HG02870 (cell line): ENCODE results near the gene STK32C.

ENCODE experiments used
- ATAC-seq: cut with Tn5 transposase; IDR thresholded peaks from one replicate; pipeline ENCODE4 v1.9.1; 2021; ENCODE audit warnings: mild to moderate bottlenecking, moderate library complexity; ENCODE audit not compliant: unreplicated experiment

The STK32C gene

DNA sequence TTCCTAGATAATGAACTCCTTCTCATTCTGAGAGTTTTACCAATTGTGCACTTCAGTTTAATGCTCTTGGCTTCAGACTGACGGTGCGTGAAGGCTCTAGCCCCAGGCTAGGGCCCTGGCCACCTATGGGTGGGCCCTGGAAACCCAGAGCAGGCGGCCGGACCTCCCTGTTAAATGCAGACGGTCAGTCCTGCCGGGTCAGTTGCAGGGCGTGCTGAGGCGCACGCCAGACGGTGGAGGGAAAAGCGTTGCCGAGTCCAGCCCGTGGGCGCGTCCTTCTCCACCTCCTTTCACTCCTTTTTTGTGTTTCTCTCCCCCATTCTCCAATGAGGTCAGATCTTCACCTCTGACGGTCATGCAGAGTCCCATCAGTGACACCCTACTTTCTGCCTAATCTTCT is 118.7 kb downstream of the STK32C start:
- ATAC-seq: no peak

DNA sequence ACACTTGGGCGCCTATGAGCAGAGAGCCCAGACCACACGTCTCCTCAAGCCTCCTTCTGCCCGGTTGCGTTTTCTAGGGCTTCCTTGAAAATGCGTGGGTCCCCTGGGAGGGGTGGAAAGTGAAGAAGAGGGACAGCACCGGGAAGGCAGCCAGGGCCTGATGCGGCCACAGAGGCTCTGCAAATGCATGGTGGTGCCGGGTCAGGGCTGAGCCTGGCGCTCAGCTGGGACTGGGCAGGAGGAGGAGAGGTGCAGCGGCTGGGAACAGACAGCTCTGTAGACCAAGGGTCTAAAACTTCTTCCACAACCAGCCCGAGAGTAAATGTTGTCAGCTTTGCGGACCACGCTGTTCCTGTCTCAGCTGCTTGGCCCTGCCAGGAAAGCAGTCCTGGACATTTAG is 119.4 kb downstream of the STK32C start:
- no peak for ATAC-seq

DNA sequence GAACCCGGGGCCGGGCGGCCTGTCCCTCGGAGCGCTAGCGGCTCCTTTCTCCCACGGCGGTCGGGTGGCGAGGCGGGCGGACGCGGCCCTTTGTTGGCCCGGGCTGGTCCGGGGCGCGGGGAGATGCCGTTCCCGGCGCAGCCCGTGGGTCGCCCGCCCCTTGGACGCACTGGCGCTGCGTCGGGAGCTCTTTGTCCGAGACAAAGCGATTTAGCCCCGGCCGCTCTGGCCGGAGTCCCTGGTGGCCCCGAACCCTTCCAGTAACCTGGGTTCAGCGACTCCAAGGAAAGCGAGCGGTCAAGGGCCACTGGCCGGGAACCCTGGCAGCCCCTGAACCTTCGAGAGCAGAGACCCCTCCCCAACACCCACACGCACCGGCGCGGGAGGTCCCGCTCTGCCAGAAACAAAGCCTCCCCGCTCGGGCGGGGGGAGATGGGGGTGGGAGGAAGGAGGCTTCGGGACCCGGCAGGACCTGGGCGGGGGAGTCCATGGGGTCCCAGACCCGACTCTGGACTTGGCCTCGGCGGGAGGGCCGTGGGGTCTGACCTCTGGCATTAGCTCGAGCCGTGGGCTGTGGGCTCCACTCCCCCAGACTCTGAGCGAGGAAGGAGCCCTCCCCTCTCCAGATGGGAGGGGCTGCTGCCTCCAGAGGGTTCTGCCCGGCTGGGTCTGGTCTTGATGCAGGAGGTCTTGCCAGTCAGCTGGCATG is 120.2 kb downstream of the STK32C start:
- ATAC-seq: no peak

DNA sequence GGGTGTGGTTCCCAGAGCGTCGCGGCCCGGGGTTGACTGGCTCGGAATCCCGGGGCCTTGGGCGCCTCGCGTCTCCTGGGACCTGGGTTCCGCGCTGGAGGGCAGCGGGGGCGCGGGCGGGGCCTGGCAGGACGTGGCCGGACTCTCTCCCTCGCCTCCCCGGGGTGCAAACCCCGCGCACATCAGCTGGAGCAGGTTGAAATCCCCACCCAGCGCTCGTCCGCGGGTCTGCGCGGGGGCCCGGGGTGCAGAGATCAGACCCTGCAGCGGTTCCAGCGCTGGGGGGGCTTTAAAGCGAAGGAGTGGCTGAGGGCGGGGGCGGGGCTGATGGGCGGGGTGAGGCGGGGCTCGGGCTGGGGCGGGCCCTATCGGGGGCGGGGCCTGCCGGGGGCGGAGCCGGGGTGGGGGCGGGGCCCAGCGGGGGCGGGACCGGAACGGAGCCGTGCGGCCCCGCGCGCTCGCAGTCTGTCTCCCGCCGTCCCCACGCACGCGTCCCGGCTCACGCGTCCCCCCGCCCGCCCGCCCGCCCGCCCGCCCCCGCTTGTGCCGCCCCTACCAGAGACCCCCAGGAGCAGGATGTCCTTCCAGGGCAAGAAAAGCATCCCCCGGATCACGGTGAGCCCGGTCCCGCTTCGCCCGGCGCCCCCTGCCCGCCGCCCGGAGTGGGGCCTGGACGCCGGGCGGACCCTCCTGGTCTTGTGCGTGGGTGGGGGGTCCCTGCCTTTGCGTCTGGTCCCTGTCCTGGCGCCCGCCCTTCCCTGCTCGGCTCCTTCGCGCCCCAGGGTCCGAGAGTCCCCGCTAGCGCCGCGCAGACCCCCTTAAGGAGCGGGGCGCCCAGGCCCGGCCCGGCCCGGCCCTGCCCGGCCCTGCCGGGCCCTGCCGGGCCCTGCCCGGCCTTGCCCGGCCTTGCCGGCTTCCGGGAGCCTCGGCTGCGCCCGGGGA is 121.0 kb downstream of the STK32C start, which contains the start of gene DPYSL4:
DPYSL4 (plus strand) TSS at position 461 of the 942 bp plus-strand sequence; CDS start at position 577, 116 bp downstream.
- no peak for ATAC-seq

DNA sequence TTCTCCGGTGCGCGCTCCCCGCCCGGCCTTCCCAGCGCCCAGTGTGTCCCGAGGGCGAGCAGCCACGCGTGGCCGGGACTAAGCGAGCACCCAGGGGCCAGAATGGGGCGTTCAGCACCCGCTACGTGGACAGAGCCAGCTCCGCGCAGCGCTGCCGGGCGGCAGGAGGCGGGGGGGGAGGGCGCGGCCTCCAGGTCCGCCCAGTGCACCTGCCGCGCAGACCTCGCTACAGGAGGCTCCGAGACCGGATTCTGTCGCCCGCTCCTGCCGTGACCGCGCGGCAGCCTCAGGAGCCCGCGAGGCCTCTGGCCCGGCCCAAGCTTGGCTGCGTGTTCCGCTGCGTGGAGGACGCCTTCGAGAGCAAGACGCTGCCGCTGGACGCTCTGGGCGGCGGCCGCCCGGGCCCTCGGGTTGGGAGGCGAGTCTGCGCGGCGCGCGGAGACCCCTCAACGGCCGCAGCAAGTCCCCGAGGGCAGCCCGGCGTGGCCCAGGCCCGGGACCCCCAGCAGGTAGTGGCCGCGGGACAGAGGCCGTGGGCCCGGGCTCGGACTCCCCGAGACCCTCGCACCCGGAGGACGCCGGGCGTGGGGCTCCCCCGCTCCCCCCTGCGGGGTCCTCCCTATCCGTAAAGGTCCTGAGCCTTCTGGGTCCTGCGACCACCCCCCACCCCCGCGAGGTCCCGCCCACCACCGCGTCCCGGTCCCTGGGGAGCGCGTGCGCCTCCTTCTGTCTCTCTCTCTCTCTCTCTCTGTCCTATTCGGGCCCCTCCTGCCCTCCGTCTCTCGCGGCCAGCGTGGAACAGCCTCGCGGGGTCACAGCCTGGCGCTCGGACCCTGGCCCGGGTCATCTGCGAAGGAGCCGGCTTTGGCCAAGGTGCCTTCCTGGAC is 121.9 kb downstream of the STK32C start:
- ATAC-seq: no peak

DNA sequence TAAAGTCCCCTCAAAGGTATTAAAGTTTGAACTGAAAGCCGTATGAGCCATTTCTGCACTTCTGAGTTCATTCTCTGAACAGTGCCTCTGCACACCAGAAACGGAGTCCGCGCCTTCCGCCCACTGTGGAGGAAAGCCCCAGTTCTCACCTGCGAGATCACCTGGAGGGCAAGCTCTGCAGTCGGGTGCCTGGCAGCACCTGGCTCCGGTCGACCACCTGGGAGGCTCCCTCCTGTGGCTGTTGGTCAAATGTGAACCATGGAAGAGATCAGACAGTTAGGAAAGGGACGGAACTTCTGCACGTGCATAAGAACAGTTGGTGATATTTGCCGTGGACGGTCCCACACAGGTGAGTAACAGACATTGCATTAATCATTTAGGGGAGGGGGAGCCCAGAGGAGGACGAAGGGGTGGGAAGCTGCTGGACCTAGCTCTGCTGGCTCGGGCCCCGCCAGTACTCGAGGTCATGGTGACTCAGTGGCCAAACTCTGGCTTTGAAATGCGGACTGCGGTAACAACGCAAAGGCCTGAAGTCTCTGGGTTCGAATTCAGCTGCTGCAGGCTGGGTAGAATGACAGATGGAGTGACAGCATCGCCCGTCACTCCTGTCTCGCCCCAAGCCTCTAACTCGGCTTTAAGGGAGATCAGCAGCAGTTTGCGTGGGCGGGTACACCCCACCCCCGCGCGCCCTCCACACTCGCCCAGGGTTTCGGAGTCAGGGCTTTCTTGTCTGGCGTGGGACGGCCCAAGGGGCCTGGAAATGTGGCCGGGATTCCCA is 122.7 kb downstream of the STK32C start:
- no peak for ATAC-seq

DNA sequence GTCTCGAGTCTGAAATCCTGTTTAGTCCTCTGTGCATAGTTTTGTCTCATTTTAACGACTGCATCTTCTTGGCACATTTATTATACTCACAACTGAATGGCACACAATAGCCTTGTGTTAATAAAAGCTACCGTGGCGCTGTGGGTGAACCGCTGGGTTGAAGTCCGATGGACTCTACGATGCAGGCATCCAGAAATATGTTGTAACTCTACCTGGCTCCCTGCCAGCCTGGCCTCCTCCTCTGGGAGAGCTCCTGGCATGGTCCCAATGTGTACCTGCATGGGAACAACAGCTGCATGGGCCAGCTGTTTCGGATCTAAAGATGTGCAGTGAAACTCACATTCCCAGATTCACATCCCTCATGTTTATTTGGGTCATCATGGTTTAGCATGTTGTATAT is 124.7 kb downstream of the STK32C start:
- ATAC-seq: no peak

DNA sequence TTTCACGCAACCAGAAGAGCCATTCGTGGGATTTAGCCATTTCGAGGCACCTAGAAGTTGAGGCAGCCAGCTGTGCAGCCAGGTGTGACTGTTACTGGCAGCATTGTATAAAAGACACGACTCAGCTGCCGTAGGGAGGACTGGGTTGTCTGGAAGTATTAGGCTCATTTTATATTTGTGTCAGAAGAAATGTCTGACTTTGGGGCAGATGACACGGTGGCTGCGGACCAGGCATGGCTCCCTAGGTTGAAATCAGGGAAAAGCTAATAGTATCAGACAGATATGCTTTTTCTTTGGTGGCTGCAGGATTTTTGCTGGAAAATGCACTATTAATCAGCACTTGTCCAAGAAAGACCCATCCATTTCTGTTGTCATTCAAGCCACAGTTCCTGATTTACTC is 125.2 kb downstream of the STK32C start:
- ATAC-seq: no peak

DNA sequence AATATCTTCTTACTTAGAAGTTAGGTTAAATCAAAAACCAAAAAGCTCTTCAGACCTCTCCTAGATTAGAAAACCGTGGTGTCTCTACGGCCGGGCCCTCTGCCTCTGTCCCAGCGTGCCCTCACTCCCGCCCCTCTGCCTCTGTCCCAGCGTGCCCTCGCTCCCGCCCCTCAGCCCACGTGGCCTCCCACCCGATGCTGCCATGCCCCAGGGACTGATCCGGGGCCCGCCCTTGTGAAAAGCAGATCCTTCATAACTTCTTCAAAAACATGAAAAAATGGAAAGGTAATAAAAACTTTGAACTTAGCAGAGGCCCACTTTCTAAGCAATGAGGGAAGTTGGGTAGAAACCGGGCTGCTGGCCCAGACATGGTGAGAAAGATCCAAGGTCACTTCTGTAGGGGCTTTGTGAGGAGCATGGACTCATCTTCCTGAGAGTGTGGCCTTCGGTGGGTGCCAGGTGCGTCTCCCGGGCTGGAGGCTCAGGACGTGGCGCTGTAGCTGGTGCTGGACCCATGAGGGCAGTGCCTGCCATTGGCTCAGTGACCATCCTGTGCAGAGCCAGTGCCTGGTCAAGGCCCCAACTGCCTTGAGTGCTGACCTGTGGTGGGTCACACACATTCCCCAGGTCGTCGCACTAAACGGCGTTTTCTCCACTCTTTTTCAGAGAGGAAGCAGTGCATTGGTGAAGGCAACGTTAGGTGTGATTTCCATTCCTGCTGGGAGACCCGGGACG is 125.9 kb downstream of the STK32C start:
- no peak for ATAC-seq

DNA sequence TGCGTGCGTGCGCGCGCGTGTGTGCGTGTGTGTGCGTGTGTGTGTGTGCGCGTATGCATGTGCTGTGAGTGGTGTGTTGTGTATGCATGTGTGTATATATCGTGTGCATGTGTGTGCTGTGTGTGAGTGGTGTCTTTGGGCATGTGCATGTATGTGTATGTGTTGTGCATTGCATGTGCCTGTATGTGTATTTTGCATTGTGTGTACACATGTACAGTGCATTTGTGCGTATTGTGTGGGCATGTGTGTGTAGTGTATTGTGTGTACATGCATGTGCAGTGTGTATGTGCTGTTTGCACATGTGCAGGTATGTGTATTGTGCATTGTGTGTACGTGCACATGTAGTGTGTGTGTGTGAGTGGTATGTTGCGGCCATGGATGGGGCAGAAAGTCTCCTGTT is 127.0 kb downstream of the STK32C start:
- no peak for ATAC-seq

DNA sequence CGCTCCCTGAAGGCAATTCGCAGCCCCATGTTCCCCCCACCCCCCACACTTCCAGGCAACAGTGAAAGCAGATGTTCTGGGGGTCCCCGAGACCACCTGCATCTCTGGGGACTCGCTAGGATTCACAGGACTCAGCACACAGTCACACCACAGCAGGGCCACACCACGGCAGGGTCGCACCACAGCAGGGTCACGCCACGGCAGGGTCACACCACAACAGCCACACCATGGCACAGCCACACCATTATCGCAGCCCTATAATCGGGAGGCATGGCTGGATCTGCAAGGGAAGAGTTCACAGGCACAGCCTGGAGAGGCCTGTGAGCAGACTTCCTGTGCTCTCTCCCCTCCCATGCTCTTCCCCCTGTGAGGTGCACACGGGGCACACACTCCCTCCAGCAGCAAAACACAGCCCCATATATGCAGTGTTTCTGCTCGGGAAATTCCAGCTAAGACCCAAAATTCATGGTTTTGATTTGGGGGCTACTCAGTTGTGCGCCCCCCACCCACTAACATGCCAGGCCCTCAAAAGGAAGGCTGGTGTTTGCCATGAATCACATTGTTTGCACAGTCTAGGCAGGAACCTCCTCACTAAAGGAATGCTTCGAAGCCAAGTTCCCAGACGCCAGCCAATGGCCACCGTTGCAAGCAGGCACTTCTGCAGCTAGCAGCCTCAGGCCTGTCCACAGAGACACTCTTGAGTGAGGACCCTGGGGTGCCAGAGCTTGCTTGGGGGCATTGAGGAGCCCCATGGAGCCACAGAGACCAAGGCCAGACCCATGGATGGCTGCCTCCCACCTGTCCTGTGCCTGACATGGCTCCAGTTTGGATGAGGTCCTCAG is 128.0 kb downstream of the STK32C start:
- no peak for ATAC-seq

DNA sequence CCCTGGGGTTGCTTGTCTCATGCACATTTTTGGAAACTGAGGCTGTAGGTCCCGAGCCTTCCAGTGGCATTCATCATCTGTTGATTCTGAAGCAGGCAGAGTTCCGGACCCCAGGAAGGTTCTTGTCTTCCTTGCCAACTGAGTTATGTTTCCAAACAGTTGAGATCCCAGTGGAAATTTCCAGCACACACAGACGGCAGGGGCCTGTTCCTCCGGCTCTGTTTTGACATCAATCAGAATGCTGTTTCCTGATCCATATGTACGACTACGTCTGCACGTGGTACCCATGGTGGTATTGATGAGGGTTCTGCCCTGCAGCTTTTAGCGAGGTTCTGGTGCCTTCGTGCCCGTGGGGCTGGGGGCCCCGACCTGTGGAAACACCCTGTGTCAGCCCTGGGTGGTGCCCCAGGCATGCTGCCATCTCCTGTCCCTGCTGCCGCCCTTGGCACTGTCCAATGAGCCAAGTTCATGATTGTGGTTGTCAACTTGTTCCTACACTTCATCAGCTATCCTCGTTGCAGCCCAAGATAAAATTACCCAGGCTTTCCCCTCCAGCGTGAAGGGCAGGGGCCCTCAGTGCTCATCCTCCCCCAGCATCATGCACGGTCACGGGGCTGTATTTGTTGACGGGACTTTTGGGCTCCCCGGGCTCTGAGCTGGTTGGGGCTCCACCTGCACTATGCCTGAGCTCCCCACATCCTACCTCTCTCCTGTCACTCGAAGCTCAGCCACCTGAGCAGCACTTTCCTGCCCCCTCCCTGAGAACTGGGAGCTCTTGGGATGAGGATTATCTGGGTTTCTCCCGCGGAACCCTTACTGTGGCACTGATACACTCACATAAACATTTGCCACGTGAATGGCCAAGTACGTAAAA is 128.8 kb downstream of the STK32C start:
- no peak for ATAC-seq

DNA sequence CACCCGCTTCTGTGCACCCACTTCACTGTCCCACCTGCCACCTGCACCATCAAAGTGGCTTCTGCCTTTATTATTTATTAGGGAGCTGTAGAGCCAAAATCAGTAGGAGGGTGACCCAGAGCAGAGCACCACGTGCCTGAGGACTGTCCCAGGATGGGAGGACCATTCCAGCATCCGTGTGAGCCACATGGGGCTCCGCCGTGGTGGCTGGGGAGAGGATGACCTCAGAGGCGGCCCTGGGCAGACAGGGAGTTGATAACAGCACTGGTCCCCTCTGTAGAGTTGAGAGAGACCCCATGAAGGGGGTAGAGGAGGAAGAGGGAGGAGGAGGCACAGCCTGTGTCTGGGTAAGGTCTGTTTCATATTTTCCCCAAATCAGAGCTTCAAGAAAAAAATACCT is 129.7 kb downstream of the STK32C start:
- no peak for ATAC-seq

DNA sequence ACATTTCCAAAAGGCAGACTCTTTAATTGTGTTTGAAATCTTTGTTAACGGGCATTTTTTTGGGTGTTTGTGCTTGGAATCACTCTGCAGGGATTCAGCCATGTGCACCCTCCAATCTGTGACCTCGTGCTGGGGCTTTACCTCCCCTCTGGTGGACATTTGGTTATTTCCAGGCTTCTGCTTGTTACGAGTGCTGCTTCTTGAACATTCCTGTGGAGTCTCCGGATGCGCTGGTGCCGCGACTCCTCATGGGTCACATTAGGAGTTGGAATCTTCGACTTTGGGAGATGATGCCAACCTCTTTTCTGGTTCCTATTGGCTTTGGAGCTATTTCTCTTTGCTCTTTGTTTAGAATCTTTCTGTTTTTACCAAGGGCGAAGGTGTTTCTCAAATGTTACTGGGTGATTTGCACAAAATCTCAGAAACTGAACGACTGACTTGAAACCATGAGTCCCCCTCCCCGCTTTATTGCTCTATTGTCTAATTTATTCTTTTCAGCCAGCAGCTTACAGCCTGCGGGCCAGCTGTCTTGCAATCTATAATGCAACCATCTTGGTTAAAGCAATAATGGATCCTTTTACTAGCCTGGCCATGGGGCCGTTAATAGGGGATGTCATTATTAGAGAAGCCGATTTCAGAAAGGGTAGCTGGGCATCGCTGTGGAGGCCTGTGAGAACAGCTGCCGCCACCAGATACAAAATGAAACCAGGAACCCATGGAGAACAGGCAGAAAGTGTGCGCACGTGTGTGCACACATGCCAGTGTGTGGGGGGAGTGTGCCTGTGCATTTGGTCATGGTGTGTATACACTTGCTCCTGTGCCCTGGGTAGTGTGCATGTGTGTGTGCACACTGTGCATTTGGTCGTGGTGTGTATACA is 130.9 kb downstream of the STK32C start:
- no peak for ATAC-seq

DNA sequence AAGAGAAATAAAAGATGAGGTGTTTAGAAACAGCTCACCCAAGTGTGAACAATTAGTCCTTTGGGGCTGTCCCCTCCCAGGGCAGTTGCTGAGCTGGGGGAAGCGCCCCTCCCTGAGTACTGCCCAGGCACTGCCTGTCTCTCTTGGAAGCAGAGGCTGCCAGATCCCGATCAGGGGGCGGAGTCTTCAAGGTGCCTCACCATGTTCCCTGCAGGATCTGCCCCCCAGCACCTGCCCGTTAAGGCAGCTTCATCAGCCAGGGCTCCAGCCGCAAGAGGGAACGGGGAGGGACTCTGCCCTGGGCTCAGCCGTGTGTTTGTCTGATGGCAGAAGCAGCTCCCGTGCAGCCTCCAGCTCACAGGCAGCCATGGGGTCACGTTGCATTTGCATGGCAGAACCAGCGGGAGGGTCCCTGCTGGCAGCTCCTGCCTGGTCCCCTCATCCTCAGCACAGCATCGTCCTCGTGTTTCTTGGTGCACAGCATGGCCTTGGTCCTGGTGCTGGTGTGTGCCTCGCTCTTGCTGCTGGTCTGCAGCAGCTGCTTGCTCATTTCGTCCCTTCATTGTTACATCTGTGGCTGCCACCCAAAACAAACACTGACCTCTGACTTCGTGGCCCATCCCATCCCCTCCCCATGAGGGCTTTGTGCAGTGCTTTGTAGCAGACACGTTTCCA is 131.7 kb downstream of the STK32C start:
- ATAC-seq: no peak

DNA sequence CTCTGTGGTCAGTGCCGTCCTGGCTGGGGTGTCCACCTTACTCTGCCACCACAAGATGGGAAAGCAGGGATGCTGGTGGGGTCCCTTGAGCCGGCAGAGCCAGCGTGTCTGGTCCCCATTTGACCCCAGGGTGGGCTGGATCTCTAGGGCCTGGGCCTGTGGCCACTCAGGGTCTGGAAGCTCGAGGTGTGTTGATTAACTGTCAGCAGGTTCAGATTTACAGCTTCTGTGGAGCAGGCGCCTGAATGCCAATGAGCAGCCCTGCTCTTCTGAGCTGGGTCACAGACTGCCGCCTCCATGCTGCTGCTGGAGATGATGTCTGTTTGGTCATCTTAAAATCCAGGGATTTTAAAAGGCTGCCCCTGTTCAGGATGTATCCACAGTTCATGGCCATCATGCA is 132.3 kb downstream of the STK32C start:
- no peak for ATAC-seq
